ENCODE data around the gene MYO1A.

Gene MYO1A

GRCh38 chr12:57012600-57013465 lies 37.1 kb downstream of the MYO1A start:
- DNase-seq: no peak

GRCh38 chr12:57011438-57012424 lies 38.2 kb downstream of the MYO1A start:
- peak; percentile 54 for DNase-seq

GRCh38 chr12:57010627-57011247 lies 39.2 kb downstream of the MYO1A start:
- DNase-seq: no peak

GRCh38 chr12:57009949-57010626 lies 39.8 kb downstream of the MYO1A start:
- DNase-seq: no peak

GRCh38 chr12:57008178-57008577 lies 41.8 kb downstream of the MYO1A start:
- peak; percentile 66 for DNase-seq

GRCh38 chr12:57006809-57007475 lies 43.0 kb downstream of the MYO1A start:
- DNase-seq: no peak

- DNase-seq: peak; percentile 77
These were observed 43.7 kb downstream of the MYO1A start, which contains the start of gene ZBTB39 for GRCh38 chr12:57005980-57006808. ZBTB39 (minus strand) TSS chr12:57006546; CDS start chr12:57004917, 1,629 bp downstream.

GRCh38 chr12:57004651-57005050 lies 45.3 kb downstream of the MYO1A start:
- no peak for DNase-seq

GRCh38 chr12:57003395-57003794 lies 46.5 kb downstream of the MYO1A start:
- no peak for DNase-seq

- peak; percentile 83 for DNase-seq
These were observed 48.5 kb downstream of the MYO1A start for GRCh38 chr12:57001448-57001906.

- peak; percentile 33 for DNase-seq
These were observed 49.5 kb downstream of the MYO1A start for GRCh38 chr12:57000393-57000792.

- no peak for DNase-seq
These were observed 50.5 kb downstream of the MYO1A start for GRCh38 chr12:56999456-56999855.

GRCh38 chr12:56998981-56999380 lies 50.9 kb downstream of the MYO1A start:
- peak; percentile 75 for DNase-seq

GRCh38 chr12:56998316-56998715 lies 51.6 kb downstream of the MYO1A start:
- DNase-seq: no peak

GRCh38 chr12:56996793-56997545 lies 53.0 kb downstream of the MYO1A start:
- DNase-seq: no peak

GRCh38 chr12:56995930-56996496 lies 53.9 kb downstream of the MYO1A start:
- no peak for DNase-seq

- no peak for DNase-seq
These were observed 54.6 kb downstream of the MYO1A start for GRCh38 chr12:56995201-56995929.

GRCh38 chr12:56994231-56994746 lies 55.6 kb downstream of the MYO1A start:
- no peak for DNase-seq

GRCh38 chr12:56993346-56993745 lies 56.6 kb downstream of the MYO1A start:
- DNase-seq: no peak

Data from activated CD4-positive, alpha-beta T cell treated with anti-CD3 and anti-CD28 coated beads, Interleukin-2, Interleukin-6, amounts not matched to agents 100 ng/mL and 50 ng/mL, durations not matched to agents 16 hours and 8 hours (primary cell).